ENCODE measurements around the gene AP1G1. TPM values are rescaled to one million over a fixed set of nuclear protein-coding genes. Genes with fewer than 3 reads are reported as not detected.

AP1G1 gene
- polyA plus RNA-seq, 1 experiment: 90.6 TPM

DNA sequence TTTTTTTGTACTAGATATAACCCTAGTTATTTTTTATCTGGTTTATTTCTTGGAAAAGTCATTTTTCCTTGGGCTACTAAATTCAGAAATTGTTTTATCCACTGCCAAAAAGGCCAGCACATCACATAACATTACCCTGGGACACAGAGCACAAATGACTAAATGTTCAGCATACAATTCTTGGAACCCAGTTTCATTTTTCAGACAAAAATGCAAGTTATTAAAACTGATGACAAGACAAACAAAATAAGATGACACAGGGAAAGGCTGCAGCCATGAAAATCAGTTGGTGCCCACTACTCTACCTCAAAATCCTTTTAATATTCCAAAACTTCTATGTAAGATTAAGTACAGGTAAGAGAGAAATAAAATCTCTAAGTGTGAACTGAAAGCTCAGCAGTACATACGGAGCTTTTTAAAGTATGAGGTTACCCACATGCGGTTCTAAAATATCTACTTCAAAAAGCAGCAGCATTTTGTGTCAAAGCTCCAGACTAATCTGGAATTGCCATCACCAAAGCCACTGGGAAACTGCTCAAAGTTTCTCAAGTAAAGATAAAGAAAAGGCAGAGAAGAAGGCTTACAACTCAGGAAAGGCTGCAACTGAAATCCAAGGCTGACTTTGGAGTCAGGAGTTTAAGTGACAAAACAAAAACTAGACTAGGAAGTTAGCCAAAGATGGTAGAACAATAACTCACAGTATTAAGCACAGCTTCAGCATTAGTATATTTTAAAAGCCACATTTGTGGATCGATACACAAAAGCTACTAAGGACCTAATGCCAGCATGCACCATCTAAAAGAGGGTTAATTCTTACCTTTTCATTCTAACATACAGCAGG, 41.4 kb downstream of the AP1G1 start:
- no peak overlapping the region for H3K27ac ChIP-seq (ENCODE audit: low read depth, low read length)
- no peaks in the 10 kb centered on the region for H3K9me3 ChIP-seq (ENCODE audit: control insufficient read depth, insufficient read depth, low read length)
- TF ChIP-seq, protein P1, sequence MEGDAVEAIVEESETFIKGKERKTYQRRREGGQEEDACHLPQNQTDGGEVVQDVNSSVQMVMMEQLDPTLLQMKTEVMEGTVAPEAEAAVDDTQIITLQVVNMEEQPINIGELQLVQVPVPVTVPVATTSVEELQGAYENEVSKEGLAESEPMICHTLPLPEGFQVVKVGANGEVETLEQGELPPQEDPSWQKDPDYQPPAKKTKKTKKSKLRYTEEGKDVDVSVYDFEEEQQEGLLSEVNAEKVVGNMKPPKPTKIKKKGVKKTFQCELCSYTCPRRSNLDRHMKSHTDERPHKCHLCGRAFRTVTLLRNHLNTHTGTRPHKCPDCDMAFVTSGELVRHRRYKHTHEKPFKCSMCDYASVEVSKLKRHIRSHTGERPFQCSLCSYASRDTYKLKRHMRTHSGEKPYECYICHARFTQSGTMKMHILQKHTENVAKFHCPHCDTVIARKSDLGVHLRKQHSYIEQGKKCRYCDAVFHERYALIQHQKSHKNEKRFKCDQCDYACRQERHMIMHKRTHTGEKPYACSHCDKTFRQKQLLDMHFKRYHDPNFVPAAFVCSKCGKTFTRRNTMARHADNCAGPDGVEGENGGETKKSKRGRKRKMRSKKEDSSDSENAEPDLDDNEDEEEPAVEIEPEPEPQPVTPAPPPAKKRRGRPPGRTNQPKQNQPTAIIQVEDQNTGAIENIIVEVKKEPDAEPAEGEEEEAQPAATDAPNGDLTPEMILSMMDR (IDR thresholded peaks at IDR 0.05; ENCODE audit: low read depth, low read length): no peak
- no peak overlapping the region for H3K4me3 ChIP-seq (ENCODE audit: low read depth, low read length)
- H3K27me3 ChIP-seq (ENCODE audit: control insufficient read depth, insufficient read depth, low read length): no peaks in the 10 kb centered on the region
- ChIA-PET POLR2A (no interaction called here), CTCF (interaction anchor here (1.7 kb wide), 1 partner anchor 194 kb away, joined by 6 read pairs; no protein-coding TSS in a partner anchor)
- no peak for DNase-seq (ENCODE audit: low read depth, low spot score)

DNA sequence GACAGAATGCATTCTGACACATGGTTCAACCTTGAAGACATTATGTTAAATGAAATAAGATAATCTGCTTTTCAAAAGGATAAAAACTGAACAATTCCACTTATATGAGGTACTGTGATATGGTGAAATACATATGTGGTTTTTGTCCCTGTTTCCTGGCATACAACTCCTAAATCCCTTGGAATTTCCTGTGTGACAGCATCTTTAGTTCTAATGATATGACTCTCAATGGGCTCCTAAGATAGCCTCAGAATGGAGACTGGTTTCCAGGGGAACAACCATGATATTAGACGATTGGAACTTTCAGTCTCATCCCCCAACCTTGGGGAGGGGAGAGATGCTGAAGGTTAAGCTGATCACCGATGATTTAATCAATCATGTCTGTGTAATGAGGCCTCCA, 46.4 kb downstream of the AP1G1 start:
- Histone ChIP-seq H3K4me3 (ENCODE audit: low read depth, low read length) (no peak overlapping the region), H3K9me3 (ENCODE audit: control insufficient read depth, insufficient read depth, low read length) (no peaks in the 10 kb centered on the region), H3K27ac (ENCODE audit: low read depth, low read length) (no peak overlapping the region), H3K27me3 (ENCODE audit: control insufficient read depth, insufficient read depth, low read length) (no peaks in the 10 kb centered on the region)
- TF ChIP-seq, protein P1 (IDR thresholded peaks at IDR 0.05; ENCODE audit: low read depth, low read length): no peak
- DNase-seq (ENCODE audit: low read depth, low spot score): no peak
- CTCF ChIA-PET: interaction anchor here (1.0 to 1.5 kb wide), 2 partner anchors 120 to 199 kb away, joined by 3 to 6 read pairs; no protein-coding TSS in a partner anchor
- POLR2A ChIA-PET: interaction anchor here (0.5 kb wide), 1 partner anchor 157 kb away, joined by 4 read pairs; no protein-coding TSS in a partner anchor

DNA sequence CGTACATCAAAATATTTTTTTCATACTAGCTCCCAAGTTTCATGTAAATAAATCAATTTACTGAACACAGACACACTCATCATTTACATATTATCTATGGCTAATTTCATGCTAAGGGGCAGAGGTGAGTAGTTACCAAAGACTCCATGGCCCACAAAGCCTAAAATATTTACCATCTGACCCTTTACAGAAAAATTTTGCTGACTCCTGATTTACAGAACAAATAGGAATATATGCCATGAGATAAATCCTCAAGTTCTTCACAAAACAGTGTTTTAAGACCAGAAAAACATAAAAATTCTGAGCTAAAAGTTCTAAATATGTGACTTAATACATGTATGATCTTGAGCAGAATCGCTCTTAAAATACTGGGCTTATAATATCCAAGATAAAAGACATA, 47.5 kb downstream of the AP1G1 start:
- no peak for DNase-seq (ENCODE audit: low read depth, low spot score)
- Histone ChIP-seq H3K27me3 (ENCODE audit: control insufficient read depth, insufficient read depth, low read length) (no peaks in the 10 kb centered on the region), H3K9me3 (ENCODE audit: control insufficient read depth, insufficient read depth, low read length) (no peaks in the 10 kb centered on the region), H3K4me3 (ENCODE audit: low read depth, low read length) (no peak overlapping the region), H3K27ac (ENCODE audit: low read depth, low read length) (no peak overlapping the region)
- POLR2A ChIA-PET: no interaction called here
- TF ChIP-seq, protein P1 (IDR thresholded peaks at IDR 0.05; ENCODE audit: low read depth, low read length): no peak
- CTCF ChIA-PET: interaction anchor here (1.5 kb wide), 1 partner anchor 121 kb away, joined by 6 read pairs; no protein-coding TSS in a partner anchor

DNA sequence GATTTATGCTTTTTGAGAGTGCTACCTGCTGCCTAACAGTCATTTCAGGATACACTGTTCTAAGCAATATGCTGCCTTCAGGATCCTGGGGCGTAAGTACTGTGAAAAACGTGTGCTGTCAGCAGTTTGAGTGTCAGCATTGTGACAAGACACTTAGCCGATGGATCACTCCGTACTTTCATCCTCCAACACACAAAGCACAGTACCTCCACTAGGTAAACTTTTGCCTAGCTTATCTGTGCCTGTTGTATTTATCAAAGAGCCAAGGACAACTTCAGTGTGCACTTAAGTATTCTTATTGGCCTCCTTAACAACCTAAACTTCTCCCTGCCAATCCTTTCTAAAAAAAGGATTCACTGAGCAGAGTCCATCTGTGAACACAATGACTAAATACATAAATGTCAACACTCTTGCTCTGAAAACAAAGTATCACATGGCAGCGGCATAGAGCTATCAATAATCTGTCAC, 50.3 kb downstream of the AP1G1 start:
- Histone ChIP-seq H3K9me3 (ENCODE audit: control insufficient read depth, insufficient read depth, low read length) (no peaks in the 10 kb centered on the region), H3K27ac (ENCODE audit: low read depth, low read length) (no peak overlapping the region), H3K4me3 (ENCODE audit: low read depth, low read length) (no peak overlapping the region), H3K27me3 (ENCODE audit: control insufficient read depth, insufficient read depth, low read length) (no peaks in the 10 kb centered on the region)
- DNase-seq (ENCODE audit: low read depth, low spot score): no peak
- POLR2A ChIA-PET: no interaction called here
- TF ChIP-seq, protein P1 (IDR thresholded peaks at IDR 0.05; ENCODE audit: low read depth, low read length): no peak
- CTCF ChIA-PET: no interaction called here

DNA sequence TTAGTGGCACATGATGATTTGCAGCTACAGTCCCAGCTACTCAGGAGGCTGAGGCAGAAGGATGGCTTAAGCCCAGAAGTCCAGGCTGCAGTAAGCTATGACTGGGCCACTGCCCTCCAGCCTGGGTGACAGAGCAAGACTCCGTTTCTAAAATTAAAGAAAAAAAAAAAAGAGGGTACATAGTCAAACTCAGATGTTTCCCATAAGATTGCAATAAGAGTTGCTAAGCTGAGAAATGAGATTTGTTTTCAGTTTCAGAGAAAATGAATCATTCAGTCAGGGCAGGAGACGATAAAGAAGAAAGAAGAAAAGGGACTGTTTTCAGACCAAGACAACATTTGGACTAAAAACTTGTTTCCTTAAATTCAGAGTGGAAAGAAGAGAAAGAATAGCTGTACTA, 54.0 kb downstream of the AP1G1 start:
- Histone ChIP-seq H3K9me3 (ENCODE audit: control insufficient read depth, insufficient read depth, low read length) (no peaks in the 10 kb centered on the region), H3K4me3 (ENCODE audit: low read depth, low read length) (no peak overlapping the region), H3K27ac (ENCODE audit: low read depth, low read length) (no peak overlapping the region), H3K27me3 (ENCODE audit: control insufficient read depth, insufficient read depth, low read length) (no peaks in the 10 kb centered on the region)
- no peak for DNase-seq (ENCODE audit: low read depth, low spot score)
- TF ChIP-seq, protein P1 (IDR thresholded peaks at IDR 0.05; ENCODE audit: low read depth, low read length): no peak
- ChIA-PET CTCF (interaction anchor here (0.6 to 1.3 kb wide), 2 partner anchors 9 to 21 kb away, joined by 3 read pairs; no protein-coding TSS in a partner anchor), POLR2A (no interaction called here)
